Measurements from ENCODE around the gene COX18. TPM values are rescaled to one million over a fixed set of nuclear protein-coding genes. Genes with fewer than 3 reads are reported as not detected.

The COX18 gene
- polyA plus RNA-seq, 1 donor (not counting 4 experiments of a cell fraction or from before 2014, with no cell fraction given), result 11.4 TPM

GRCh38 chr4:73051625-73052024 lies 17.9 kb downstream of the COX18 start:
- Histone ChIP-seq H3K9ac (ENCODE audit: control insufficient read depth, extremely low read depth, insufficient read depth, low read length) (no peak overlapping the region), H3K79me2 (ENCODE audit: control insufficient read depth, insufficient read depth, low read length) (no peaks in the 10 kb centered on the region), H3K27ac (ENCODE audit: control insufficient read depth, insufficient read depth, low read length) (no peak overlapping the region), H3K4me3 (ENCODE audit: control insufficient read depth in 2 of 3, extremely low read depth in 1 of 3, insufficient read depth in 2 of 3, low read depth in 1 of 3, low read length in 3 of 3) (no peak overlapping the region), H3K4me2 (ENCODE audit: control insufficient read depth, extremely low read depth, insufficient read depth, low read depth, low read length) (no peak overlapping the region), H4K20me1 (ENCODE audit: control insufficient read depth, extremely low read depth, insufficient read depth, low read length) (no peaks in the 10 kb centered on the region), H3K27me3 (ENCODE audit: control insufficient read depth, extremely low read depth, insufficient read depth, low read length) (no peaks in the 10 kb centered on the region), H3K9me3 (ENCODE audit: control insufficient read depth, low read depth, low read length) (no peaks in the 10 kb centered on the region), H2AFZ (ENCODE audit: control insufficient read depth, low read length) (no peak overlapping the region), H3K4me1 (ENCODE audit: control insufficient read depth, extremely low read depth, insufficient read depth, low read length) (no peaks in the 10 kb centered on the region), H3K9me1 (ENCODE audit: control insufficient read depth, extremely low read depth, insufficient read depth, low read length) (no peaks in the 10 kb centered on the region), H3K36me3 (ENCODE audit: control insufficient read depth in 2 of 2, extremely low read depth in 1 of 2, insufficient read depth in 2 of 2, low read length in 2 of 2) (no peaks in the 10 kb centered on the region)
- no peak for DNase-seq (ENCODE audit: low read depth, low spot score)
- TF ChIP-seq EZH2 (IDR thresholded peaks at IDR 0.05; ENCODE audit: low read length), result no peak
- no peak for TF ChIP-seq CTCF (optimal IDR thresholded peaks at IDR 0.05 in 1 of 3, IDR thresholded peaks at IDR 0.05 in 1 of 3, conservative IDR thresholded peaks at IDR 0.05 in 1 of 3; ENCODE audit: extremely low read depth in 1 of 3, insufficient read depth in 2 of 3, low read length in 3 of 3)
- dilution Hi-C loops (cut with MboI; ENCODE audit: extremely low pct_ligation_motif_present, low sequenced_read_pairs), result no loop called here
- no peak for FAIRE-seq

GRCh38 chr4:73045879-73046278 lies 23.6 kb downstream of the COX18 start:
- FAIRE-seq (no peak), DNase-seq (ENCODE audit: low read depth, low spot score) (no peak)
- no peak overlapping the region for H3K27ac ChIP-seq (ENCODE audit: control insufficient read depth, insufficient read depth, low read length)
- H3K4me1 ChIP-seq (ENCODE audit: control insufficient read depth, extremely low read depth, insufficient read depth, low read length), result no peaks in the 10 kb centered on the region
- dilution Hi-C loops (cut with MboI; ENCODE audit: extremely low pct_ligation_motif_present, low sequenced_read_pairs), result no loop called here
- no peak overlapping the region for H2AFZ ChIP-seq (ENCODE audit: control insufficient read depth, low read length)
- no peaks in the 10 kb centered on the region for H3K79me2 ChIP-seq (ENCODE audit: control insufficient read depth, insufficient read depth, low read length)
- no peak overlapping the region for H3K4me3 ChIP-seq (ENCODE audit: control insufficient read depth in 2 of 3, extremely low read depth in 1 of 3, insufficient read depth in 2 of 3, low read depth in 1 of 3, low read length in 3 of 3)
- H3K9me3 ChIP-seq (ENCODE audit: control insufficient read depth, low read depth, low read length), result no peaks in the 10 kb centered on the region
- no peak overlapping the region for H3K4me2 ChIP-seq (ENCODE audit: control insufficient read depth, extremely low read depth, insufficient read depth, low read depth, low read length)
- no peaks in the 10 kb centered on the region for H3K36me3 ChIP-seq (ENCODE audit: control insufficient read depth in 2 of 2, extremely low read depth in 1 of 2, insufficient read depth in 2 of 2, low read length in 2 of 2)
- no peaks in the 10 kb centered on the region for H3K27me3 ChIP-seq (ENCODE audit: control insufficient read depth, extremely low read depth, insufficient read depth, low read length)
- H3K9ac ChIP-seq (ENCODE audit: control insufficient read depth, extremely low read depth, insufficient read depth, low read length), result no peak overlapping the region
- TF ChIP-seq CTCF (optimal IDR thresholded peaks at IDR 0.05 in 1 of 3, IDR thresholded peaks at IDR 0.05 in 1 of 3, conservative IDR thresholded peaks at IDR 0.05 in 1 of 3; ENCODE audit: extremely low read depth in 1 of 3, insufficient read depth in 2 of 3, low read length in 3 of 3), result no peak
- no peak for TF ChIP-seq EZH2 (IDR thresholded peaks at IDR 0.05; ENCODE audit: low read length)
- H4K20me1 ChIP-seq (ENCODE audit: control insufficient read depth, extremely low read depth, insufficient read depth, low read length), result no peaks in the 10 kb centered on the region
- H3K9me1 ChIP-seq (ENCODE audit: control insufficient read depth, extremely low read depth, insufficient read depth, low read length), result no peaks in the 10 kb centered on the region

Measured in keratinocyte (primary cell).